K562 (cell line): ENCODE data around the gene TAS2R42.

Source experiments
- EP400 ChIP-seq: fragments of 450-650 bp; IDR thresholded peaks from 2 replicates; pipeline ENCODE4 v1.6.1; 2017; ENCODE audit warnings: antibody characterized with exemption, mild to moderate bottlenecking, moderate library complexity
- JUN ChIP-seq, 2 experiments: sonication (generic) in 1 of 2; formaldehyde crosslinking in 1 of 2; IDR thresholded peaks; 2 replicates each; pipeline versions ENCODE4 v1.6.1 to v1.8.0; 2012 to 2022; ENCODE audit warnings: borderline replicate concordance in 2 of 2, mild to moderate bottlenecking in 2 of 2, improper control_type of control experiment in 1 of 2, low read depth in 1 of 2, low read length in 1 of 2, missing genetic modification reagents in 1 of 2
- KDM4B ChIP-seq, 2 experiments: fragments of 450-650 bp in 1 of 2; sonication (generic) in 1 of 2; IDR thresholded peaks; 2 replicates each; pipeline ENCODE4 v1.6.1; 2016 to 2017; ENCODE audit warnings: borderline replicate concordance in 2 of 2, antibody characterized with exemption in 1 of 2, low read depth in 1 of 2, mild to moderate bottlenecking in 1 of 2
- NFATC3 ChIP-seq: fragments of 450-650 bp; IDR thresholded peaks from 2 replicates; pipeline ENCODE4 v1.6.1; 2017; ENCODE audit warnings: mild to moderate bottlenecking
- RFX5 ChIP-seq: IDR thresholded peaks from 2 replicates; pipeline ENCODE4 v1.6.1; 2011; ENCODE audit warnings: low read depth, mild to moderate bottlenecking, improper control_type of control experiment, low read length
- SIN3B ChIP-seq: fragments of 450-650 bp; IDR thresholded peaks from 2 replicates; pipeline ENCODE4 v1.6.1; 2017; ENCODE audit warnings: low read depth, mild to moderate bottlenecking, moderate library complexity
- XRCC5 ChIP-seq: fragments of 200-400 bp; formaldehyde crosslinking; IDR thresholded peaks from 2 replicates; pipeline ENCODE4 v1.6.1; 2017; ENCODE audit warnings: low read depth, mild to moderate bottlenecking, low read length
- ZNF224 ChIP-seq: sonication (generic); formaldehyde crosslinking; IDR thresholded peaks from 2 replicates; pipeline ENCODE4 v1.8.0; 2022; ENCODE audit warnings: mild to moderate bottlenecking, missing genetic modification reagents
- ZNF407 ChIP-seq: fragments of 450-650 bp; IDR thresholded peaks from 2 replicates; pipeline ENCODE4 v1.6.1; 2016; ENCODE audit warnings: low read depth
- TF ChIP-seq, protein P1 (sequence below), 3 experiments: IDR thresholded peaks in 2 of 3; conservative IDR thresholded peaks in 1 of 3; 2 replicates each; pipeline ENCODE4 v1.5.1; 2011 to 2012; ENCODE audit warnings: low read length in 3 of 3, mild to moderate bottlenecking in 3 of 3, control low read depth in 2 of 3, improper control_type of control experiment in 1 of 3, inconsistent platforms in 1 of 3, low read depth in 1 of 3, mixed read lengths in 1 of 3, moderate library complexity in 1 of 3; ENCODE audit not compliant: insufficient read depth in 2 of 3

DNA sequence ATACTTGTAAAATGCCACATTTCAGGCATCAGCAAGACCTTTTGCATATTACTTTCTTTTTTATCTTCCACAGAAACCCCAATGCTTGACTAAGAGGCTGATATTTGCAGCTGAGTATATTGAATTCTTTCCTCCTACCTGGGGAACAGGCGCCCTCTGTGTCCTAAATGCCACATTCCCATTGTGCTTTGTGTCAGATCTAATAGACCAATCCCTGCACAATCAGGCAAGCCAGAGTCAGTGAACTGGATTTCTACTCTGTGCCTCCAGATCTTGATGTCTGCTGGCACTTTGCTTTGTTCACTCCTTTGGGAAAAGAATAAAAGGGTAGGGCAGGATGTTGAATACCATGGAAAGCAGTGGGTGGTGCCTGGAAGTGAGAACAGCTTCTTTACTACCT is 22.4 kb upstream of the TAS2R42 start:
- no peak for TF ChIP-seq EP400
- no peak for TF ChIP-seq KDM4B (IDR thresholded peaks at IDR 0.05; ENCODE audit: borderline replicate concordance in 2 of 2, low read depth in 1 of 2)
- no peak for TF ChIP-seq XRCC5
- no peak for TF ChIP-seq NFATC3
- TF ChIP-seq, protein P1, sequence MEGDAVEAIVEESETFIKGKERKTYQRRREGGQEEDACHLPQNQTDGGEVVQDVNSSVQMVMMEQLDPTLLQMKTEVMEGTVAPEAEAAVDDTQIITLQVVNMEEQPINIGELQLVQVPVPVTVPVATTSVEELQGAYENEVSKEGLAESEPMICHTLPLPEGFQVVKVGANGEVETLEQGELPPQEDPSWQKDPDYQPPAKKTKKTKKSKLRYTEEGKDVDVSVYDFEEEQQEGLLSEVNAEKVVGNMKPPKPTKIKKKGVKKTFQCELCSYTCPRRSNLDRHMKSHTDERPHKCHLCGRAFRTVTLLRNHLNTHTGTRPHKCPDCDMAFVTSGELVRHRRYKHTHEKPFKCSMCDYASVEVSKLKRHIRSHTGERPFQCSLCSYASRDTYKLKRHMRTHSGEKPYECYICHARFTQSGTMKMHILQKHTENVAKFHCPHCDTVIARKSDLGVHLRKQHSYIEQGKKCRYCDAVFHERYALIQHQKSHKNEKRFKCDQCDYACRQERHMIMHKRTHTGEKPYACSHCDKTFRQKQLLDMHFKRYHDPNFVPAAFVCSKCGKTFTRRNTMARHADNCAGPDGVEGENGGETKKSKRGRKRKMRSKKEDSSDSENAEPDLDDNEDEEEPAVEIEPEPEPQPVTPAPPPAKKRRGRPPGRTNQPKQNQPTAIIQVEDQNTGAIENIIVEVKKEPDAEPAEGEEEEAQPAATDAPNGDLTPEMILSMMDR (IDR thresholded peaks at IDR 0.05 in 2 of 3, conservative IDR thresholded peaks at IDR 0.05 in 1 of 3; ENCODE audit: insufficient read depth in 2 of 3, low read depth in 1 of 3, low read length in 3 of 3): no peak
- TF ChIP-seq ZNF224: no peak
- TF ChIP-seq JUN (IDR thresholded peaks at IDR 0.05; ENCODE audit: borderline replicate concordance, low read depth, low read length): no peak
- no peak for TF ChIP-seq JUN (CRISPR knock-in tag; IDR thresholded peaks at IDR 0.05; ENCODE audit: borderline replicate concordance)
- TF ChIP-seq ZNF407: no peak
- no peak for TF ChIP-seq SIN3B
- no peak for TF ChIP-seq RFX5
